Measurements from ENCODE around the gene SEZ6L2. TPM values are rescaled to one million over a fixed set of nuclear protein-coding genes. Genes with fewer than 3 reads are reported as not detected.

The SEZ6L2 gene
- total RNA-seq, 1 experiment from 2014 or later, result 46.5 TPM

DNA sequence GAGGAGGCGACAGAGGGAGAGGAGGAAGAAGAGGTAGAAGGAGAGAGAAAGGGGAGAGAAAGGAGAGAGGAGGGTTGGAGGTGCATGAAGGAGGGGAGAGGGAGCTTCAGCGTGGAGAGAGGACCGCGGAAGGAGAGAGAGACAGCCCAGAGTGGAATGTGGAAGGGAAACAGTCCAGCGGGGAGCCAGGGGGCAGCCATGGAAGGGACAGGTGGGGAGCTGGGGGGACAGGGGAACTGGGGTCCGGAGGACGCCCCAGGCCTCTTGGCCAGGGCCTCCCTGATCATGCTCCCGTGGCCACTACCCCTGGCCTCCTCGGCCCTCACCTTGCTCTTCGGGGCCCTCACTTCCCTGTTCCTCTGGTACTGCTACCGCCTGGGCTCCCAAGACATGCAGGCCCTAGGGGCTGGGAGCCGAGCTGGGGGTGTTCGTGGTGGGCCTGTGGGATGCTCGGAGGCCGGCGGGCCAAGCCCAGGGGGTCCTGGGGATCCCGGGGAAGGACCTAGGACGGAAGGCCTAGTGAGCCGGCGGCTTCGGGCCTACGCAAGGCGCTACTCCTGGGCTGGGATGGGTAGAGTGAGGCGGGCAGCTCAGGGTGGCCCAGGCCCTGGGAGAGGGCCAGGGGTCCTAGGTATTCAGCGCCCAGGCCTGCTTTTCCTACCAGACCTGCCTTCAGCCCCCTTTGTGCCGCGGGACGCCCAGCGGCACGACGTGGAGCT is 1.7 kb upstream of the SEZ6L2 start:
- Histone ChIP-seq H3K79me2 (ENCODE audit: low read depth) (0 out of 2 replicates have a peak, but pooled peaks cover 5% of the 10 kb centered on the region), H3K36me3 (ENCODE audit: low read depth) (no peaks in the 10 kb centered on the region), H3K27ac (no peak overlapping the region), H3K9me2 (ENCODE audit: insufficient read depth) (no peaks in the 10 kb centered on the region), H3F3A (ENCODE audit: insufficient read depth, low read depth) (peaks cover 10% of the 10 kb centered on the region), H4K20me1 (ENCODE audit: insufficient read depth) (no peaks in the 10 kb centered on the region), H3K4me1 (replicated peaks; ENCODE audit: insufficient read depth) (peaks cover 16% of the 10 kb centered on the region; the same call in 1 of the 2 replicates), H2AFZ (peak overlapping the region; percentile 89), H3K27me3 (ENCODE audit: insufficient read depth, low read depth) (no peaks in the 10 kb centered on the region), H3K4me2 (peak overlapping the region; percentile 100), H3K4me3 (peak overlapping the region; percentile 72), H3K9me3 (ENCODE audit: insufficient read depth, low read depth) (no peaks in the 10 kb centered on the region)
- no peak for DNase-seq
- ChIA-PET CTCF (interaction anchor here (0.6 to 1.8 kb wide), 2 partner anchors 72 to 74 kb away, joined by 3 to 6 read pairs; partner anchors contain the start of gene TAOK2), POLR2A (ENCODE audit: unreplicated experiment) (interaction anchor here (1.7 kb wide), 1 partner anchor 72 kb away, joined by 30 read pairs; the partner anchor contains the start of gene TAOK2)
- TF ChIP-seq EZH2 (IDR thresholded peaks at IDR 0.05; ENCODE audit: low read depth), result no peak
- TF ChIP-seq, protein P1, sequence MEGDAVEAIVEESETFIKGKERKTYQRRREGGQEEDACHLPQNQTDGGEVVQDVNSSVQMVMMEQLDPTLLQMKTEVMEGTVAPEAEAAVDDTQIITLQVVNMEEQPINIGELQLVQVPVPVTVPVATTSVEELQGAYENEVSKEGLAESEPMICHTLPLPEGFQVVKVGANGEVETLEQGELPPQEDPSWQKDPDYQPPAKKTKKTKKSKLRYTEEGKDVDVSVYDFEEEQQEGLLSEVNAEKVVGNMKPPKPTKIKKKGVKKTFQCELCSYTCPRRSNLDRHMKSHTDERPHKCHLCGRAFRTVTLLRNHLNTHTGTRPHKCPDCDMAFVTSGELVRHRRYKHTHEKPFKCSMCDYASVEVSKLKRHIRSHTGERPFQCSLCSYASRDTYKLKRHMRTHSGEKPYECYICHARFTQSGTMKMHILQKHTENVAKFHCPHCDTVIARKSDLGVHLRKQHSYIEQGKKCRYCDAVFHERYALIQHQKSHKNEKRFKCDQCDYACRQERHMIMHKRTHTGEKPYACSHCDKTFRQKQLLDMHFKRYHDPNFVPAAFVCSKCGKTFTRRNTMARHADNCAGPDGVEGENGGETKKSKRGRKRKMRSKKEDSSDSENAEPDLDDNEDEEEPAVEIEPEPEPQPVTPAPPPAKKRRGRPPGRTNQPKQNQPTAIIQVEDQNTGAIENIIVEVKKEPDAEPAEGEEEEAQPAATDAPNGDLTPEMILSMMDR (conservative IDR thresholded peaks at IDR 0.05), result no peak
- intact Hi-C loops (cut with micrococcal nuclease; ENCODE audit: unreplicated experiment), result loop anchor here (1.0 kb wide), 2 partner anchors 72 to 95 kb away; partner anchors contain the start of genes INO80E and TAOK2
- BruUV-seq (replicated peaks), result no TSS peak

DNA sequence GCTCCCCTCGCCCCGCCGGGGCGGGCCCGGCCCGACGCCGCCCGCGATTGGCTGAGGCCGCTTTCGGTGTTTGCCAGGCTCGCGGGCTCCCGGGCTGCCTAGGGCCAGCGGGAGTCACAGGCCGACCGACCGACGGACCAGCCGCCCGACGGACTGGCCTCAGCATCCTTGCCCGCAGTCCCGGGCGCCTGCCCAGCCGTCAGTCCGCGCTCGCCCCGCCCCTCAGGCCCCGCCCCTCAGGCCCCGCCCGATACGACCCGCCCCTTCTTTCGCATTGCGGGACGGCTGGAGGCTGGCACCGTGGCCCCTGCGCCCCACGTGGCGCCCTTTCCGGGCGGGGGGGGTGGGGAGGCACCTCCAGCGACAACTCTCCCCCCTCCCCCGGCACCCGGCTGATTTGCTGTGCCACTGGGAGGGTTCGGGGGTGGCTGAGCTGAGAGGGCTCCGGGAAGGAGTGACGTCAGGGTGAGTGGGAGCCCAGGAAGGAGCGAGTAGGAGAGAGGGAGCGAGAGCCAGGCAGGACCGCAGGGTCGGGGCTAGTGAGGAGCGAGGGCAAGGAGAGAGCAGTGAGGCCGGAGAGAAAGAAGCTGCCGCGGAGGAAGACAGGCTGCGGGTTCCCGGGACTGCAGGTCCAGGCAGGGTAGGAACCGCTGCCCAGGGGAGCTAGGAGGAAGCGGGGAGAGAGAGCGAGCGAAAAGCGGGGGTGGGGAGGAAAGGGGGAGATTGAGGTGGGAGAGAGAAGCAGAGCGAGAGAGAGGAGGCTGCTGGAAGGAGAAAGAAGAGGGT is 945 bp upstream of the SEZ6L2 start, which contains the start of gene ASPHD1:
Gene ASPHD1 (plus strand): TSS at position 387 of the 786 bp plus-strand sequence. CDS start 484 bp downstream, outside the sequence.
- Histone ChIP-seq H4K20me1 (ENCODE audit: insufficient read depth) (no peaks in the 10 kb centered on the region), H3F3A (ENCODE audit: insufficient read depth, low read depth) (peaks cover 10% of the 10 kb centered on the region), H2AFZ (peak within 1 kb of the TSS; percentile 89), H3K4me2 (peak within 1 kb of the TSS; percentile 100), H3K79me2 (ENCODE audit: low read depth) (0 out of 2 replicates have a peak, but pooled peaks cover 5% of the 10 kb centered on the region), H3K4me1 (replicated peaks; ENCODE audit: insufficient read depth) (peaks cover 16% of the 10 kb centered on the region; the same call in 1 of the 2 replicates), H3K4me3 (peak within 1 kb of the TSS; percentile 72), H3K27me3 (ENCODE audit: insufficient read depth, low read depth) (no peaks in the 10 kb centered on the region), H3K27ac (peak within 1 kb of the TSS; percentile 51), H3K9me2 (ENCODE audit: insufficient read depth) (no peaks in the 10 kb centered on the region), H3K36me3 (ENCODE audit: low read depth) (no peaks in the 10 kb centered on the region), H3K9me3 (ENCODE audit: insufficient read depth, low read depth) (no peaks in the 10 kb centered on the region)
- ChIA-PET POLR2A (ENCODE audit: unreplicated experiment) (interaction anchor here (0.6 to 1.7 kb wide), 3 partner anchors 73 to 180 kb away, joined by 5 to 30 read pairs (median 7); partner anchors contain the start of gene TAOK2), CTCF (interaction anchor here (0.6 to 1.8 kb wide), 7 partner anchors 10 to 178 kb away, joined by 3 to 8 read pairs (median 5); partner anchors contain the start of gene TAOK2)
- no peak for TF ChIP-seq EZH2 (IDR thresholded peaks at IDR 0.05; ENCODE audit: low read depth)
- TF ChIP-seq, protein P1 (conservative IDR thresholded peaks at IDR 0.05), result no peak
- DNase-seq, result peak; percentile 62 to 86
- intact Hi-C loops (cut with micrococcal nuclease; ENCODE audit: unreplicated experiment), result loop anchor here (1.0 kb wide), 2 partner anchors 73 to 96 kb away; partner anchors contain the start of genes INO80E and TAOK2
- BruUV-seq (replicated peaks), result no TSS peak

All from PC-9 (cell line).